Measurements from ENCODE around the gene DUT.
"Not testable (repeated sequence)": the region's sequence is repeated elsewhere in the genome, so short reads cannot be mapped to it uniquely, and the experiment has no call there.

The DUT gene

DNA sequence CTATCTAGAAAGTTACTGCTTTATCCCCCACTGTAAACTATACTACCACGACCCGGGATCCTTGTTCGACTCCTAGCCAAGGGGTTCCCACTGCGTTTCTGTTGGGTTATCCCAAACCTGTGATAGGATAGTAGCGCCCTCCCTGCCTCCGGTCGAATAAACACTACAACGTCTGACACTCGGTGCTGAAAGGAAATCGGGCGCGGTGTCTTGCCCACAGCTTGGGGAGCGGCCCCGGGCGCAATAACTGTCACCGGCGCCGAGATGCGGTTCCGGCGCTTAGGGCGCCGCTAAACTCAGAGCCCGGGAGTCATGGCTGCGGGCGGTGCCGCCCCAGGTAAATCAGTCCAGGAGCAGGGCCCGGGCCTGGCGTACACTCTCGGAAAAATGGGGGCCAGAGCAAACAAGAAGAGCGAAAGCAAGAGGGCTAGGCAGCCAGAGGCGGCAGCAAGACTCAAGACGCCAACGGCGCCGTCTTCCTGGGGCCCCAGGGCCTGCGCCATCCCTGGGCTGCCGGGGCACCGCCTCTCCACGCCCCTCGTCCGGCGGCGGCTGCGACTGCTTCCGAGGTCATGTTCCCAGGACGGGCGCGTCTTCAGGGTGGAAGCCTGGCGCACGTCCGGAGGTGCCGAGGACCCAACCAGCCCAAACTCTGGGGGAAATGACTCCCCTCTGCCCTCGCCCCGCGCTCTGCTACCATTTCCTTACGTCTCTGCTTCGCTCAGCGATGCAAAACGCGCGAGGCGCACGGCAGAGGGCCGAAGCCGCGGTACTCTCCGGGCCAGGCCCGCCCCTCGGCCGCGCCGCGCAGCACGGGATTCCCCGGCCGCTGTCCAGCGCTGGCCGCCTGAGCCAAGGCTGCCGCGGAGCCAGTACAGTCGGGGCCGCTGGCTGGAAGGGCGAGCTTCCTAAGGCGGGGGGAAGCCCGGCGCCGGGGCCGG, at the start of gene DUT:
Gene DUT (plus strand): TSS at position 575 of the 941 bp plus-strand sequence. CDS start 87 bp downstream, at position 662.
- peak; percentile 28 to 73 (median 54) for DNase-seq (ENCODE audit: low read depth in 3 of 3, low spot score in 1 of 3)

DNA sequence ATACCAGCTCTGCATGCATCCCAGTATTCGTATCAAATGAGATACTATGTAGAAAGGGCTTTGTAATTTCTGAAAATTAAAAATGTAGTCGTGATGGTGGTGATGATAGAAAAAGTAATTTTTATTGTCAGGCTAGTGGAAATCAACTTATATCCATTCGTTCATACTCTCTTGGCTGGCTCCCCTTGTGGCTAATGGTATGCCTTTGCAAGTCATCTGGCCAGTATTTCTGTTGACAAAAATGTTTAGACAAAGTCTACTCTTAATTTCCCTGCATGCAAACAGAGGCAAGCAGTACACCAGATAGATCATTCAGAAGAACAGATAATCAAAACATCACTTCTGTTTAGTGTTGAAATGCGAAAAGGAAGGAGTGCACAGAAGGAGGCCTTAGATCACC, 49.6 kb upstream of the DUT start:
- no peak for DNase-seq (ENCODE audit: low read depth in 3 of 3, low spot score in 1 of 3)

DNA sequence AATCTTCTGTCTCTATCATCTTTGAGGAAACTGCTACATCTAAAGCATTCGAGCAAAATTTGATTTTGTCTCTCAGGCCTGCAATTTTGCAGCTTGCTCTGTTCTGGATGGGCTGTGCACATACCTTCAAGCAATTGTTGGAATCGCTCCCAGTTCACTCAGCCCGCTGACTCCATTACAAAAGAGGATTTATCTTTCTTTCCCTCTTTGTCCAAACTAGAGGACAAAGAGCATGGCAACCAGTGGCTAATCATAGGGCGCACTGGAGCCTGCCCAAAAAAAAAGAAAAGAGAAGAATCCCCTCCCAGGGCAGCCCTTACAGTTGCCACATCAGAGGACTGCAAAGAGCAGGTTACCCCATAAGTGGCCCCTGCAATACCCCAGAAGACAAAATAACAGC, 49.0 kb upstream of the DUT start:
- no peak for DNase-seq (ENCODE audit: low read depth in 3 of 3, low spot score in 1 of 3)

DNA sequence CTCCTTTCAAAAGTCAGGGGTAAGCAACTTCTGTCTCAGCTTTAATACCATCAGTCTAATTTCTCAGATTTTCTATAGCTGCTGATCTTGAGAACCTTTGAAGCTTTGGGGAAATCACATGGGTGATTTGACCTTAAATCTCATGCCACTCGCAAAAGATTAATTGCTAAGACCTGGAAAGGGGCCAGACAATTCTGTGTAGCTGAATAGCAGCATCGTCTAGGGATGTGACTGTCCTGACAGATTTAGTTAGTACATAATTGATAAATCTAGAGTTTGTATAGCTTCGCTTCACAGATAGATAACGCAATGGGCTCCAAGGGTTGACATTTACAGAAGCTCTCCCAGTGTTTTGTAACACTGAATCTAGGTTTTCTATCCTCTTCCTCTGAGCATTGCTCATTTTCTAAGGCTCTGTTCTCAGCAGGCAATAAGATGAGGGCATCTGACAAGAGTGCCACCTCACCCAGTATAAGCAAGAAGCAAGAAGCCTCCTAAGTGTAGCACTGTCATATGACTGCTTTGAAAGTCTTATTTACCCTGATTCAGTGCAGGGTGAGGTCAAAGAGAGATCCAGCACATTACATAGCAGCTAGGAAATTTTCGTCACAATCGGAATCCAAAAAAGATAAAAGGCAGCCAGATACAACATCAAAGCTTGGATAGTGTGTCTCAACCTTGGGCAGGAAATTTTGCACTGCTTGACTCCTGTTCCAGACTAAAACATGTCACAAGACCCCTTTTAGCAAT, 47.7 kb upstream of the DUT start:
- no peak for DNase-seq (ENCODE audit: low read depth in 3 of 3, low spot score in 1 of 3)

DNA sequence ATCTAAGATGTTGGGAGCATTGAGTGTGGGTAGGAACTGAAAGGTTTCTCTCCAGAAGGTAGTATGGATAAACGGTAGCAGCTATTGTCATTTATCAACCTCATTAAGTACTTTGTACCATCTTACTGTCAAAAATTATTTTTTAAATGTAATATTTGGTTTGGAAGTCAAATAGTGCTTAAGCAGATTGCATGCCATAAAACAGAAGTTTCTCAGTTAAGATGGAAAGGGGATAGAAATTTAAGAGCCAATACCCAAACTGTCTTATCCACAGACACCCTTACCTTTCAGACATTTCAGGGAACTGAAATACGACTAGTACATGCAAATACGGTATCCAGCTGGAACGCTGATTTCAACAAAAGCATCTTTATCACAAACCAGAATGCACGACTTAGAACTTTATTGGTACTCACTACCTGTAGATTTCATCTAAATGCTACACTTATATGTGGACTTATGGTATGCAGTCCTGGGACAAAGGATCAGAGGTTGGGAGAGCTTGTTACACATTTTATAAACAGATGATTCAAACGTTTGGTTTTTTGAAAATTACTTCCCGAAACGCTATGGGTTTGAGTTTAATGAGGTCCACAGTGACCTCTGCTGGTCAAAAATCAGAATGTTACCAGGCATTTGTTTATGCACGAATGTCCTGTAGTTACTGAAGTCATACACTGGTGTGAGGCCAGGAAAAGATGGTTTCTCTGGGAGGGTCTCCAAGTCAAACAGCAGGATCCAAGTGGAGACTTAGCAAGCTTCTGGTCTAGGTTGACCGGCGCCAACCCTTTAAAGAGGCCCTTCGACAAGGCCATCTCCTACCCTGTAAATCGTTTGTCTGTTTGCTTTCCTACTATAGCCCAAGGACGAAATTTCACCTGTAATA, 45.7 kb upstream of the DUT start:
- peak in 1 of 3 donors; percentile 1 for DNase-seq (ENCODE audit: low read depth in 3 of 3, low spot score in 1 of 3)

DNA sequence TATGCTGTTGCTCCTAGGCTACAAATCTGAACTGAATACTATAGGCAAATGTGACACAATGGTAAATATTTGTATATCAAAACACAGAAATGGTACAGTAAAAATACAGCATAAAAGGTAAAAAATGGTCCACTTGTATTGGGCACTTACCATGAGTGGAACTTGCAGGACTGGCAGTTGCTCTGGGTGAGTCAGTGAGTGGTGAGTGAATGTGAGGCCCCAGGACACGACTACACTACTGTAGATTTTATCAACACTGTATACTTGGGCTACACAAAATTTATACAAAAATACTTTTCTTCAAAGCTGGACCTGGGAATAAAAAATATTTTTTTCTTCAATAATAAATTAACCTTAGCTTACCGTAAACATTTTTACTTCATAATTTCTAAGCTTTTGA, 41.6 kb upstream of the DUT start:
- no peak for DNase-seq (ENCODE audit: low read depth in 3 of 3, low spot score in 1 of 3)

DNA sequence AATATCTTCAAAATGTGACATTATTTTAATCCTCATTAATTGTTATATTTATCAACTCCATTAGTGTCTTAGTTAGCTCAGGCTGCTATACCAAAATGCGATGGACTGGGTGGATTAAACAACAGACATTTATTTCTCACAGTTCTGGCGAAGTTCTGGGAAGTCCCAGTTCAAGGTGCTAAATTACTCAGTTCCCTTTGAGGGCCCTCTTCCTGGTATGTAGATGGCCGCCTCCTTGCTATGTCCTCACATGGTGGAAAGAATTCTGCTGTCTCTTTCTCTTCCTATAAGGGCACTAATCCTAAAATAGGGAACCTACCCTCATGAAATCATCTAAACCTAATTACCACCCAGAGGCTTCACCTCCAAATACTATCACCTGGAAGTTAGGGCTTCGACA, 38.8 kb upstream of the DUT start:
- DNase-seq (ENCODE audit: low read depth in 3 of 3, low spot score in 1 of 3), result no peak

DNA sequence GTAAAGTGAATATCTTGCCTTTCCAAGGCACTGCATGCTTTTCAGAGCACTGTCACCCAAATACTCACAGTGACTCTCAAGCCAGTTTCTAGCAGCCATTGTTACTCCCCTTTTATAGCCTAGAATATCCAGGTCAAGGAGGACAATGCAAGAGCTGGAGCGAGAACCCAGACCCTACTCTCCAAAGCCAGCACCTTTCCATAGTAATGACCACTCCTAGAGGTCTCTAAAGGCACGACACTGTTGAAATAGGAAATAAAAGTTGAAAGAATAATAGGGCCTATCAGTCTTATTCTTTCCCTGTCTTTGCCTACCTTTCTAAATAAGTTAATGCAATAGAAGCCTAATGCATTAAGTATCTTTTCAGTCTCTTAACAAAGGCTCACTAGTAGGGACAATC, 33.6 kb upstream of the DUT start:
- no peak for DNase-seq (ENCODE audit: low read depth in 3 of 3, low spot score in 1 of 3)

DNA sequence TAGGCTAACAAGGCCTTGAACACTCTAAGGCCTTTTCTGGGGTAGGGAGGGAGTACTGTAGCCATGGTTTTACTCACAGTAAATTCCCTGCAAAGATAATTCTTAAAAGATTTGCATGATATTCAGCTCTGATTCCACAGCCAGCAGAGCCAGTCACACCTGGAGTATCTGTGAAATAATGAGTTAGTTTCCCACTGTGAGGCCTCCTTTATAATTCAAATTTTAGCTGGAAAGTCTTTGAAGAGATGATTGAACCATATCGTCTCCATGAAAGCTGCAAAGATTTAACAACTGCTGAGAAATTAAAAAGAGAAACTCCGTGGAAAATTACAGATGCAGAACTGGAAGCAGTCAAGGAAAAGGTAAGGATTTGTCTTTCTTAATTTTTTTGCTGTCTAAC, 32.3 kb upstream of the DUT start:
- no peak for DNase-seq (ENCODE audit: low read depth in 3 of 3, low spot score in 1 of 3)

DNA sequence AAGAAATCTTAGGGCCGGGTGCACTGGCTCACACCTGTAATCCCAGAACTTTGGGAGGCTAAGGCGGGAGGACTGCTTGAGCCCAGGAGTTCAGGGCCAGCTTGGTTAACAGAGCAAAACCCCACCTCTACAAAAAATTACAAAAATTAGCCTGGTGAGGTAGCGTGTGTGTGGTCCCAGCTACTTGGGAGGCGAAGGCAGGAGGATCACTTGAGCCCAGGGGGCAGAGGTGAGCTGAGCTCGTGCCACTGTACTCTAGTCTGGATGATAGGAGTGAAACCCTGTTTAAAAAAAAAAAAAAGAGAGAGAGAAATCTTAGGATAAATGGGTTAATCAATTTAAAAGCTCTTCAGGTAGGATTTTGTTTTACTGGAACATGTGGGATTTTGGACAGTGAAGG, 31.2 kb upstream of the DUT start:
- no peak for DNase-seq (ENCODE audit: low read depth in 3 of 3, low spot score in 1 of 3)

DNA sequence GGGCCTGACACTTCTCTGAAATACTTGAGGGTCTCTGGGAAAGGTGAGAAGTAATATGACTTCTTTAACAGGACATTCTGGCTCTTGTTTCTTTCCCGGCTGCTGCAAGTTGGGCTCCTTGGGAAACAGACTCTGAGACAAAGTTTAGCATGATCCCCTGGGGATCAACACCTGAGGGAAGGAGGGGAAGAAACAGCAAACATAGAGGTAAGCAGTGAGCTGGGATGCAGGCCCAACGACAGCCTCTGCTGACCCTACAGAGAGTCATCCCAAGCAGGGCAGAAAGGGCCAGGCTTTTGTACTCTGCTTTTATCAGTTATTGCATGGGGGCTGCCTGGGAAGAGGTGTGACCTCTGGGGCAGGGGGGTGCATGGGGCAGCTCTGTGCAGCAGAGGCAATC, 26.8 kb upstream of the DUT start:
- DNase-seq (ENCODE audit: low read depth in 3 of 3, low spot score in 1 of 3), result no peak

DNA sequence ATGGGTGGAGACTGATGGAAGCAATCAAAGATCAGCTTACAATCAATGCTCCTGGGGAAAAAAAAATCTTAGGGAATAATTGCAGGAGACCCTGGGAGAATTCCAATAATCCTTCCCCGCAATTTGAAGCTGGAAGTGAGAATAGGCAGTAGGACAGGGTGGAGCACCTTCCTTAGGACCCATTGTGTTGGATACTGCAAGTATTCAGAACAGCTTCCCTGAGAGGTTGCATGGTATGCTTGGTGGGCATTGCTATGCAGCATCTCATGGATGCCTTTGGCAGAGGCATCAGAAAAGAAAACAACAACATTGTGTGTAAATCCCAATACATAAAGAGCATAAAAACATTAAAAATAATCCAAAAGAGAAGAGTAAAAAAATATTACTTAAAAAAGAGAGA, 24.6 kb upstream of the DUT start:
- no peak for DNase-seq (ENCODE audit: low read depth in 3 of 3, low spot score in 1 of 3)

DNA sequence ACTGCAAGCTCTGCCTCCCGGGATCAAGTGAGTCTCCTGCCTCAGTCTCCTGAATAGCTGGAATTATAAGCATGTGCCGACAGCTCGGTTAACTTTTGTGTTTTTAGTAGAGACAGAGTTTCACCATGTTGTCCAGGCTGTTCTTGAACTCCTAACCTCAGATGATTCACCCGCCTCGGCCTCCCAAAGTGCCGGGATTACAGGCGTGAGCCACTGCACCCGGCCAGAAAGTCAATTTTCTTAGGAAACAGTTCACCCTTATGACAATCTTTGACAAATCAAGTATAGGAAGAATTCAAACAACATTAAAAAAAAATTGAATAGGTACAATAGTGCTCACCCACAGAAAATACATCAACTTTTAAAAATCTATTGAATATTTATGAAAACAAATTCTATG, 23.6 kb upstream of the DUT start:
- no peak for DNase-seq (ENCODE audit: low read depth in 3 of 3, low spot score in 1 of 3)

DNA sequence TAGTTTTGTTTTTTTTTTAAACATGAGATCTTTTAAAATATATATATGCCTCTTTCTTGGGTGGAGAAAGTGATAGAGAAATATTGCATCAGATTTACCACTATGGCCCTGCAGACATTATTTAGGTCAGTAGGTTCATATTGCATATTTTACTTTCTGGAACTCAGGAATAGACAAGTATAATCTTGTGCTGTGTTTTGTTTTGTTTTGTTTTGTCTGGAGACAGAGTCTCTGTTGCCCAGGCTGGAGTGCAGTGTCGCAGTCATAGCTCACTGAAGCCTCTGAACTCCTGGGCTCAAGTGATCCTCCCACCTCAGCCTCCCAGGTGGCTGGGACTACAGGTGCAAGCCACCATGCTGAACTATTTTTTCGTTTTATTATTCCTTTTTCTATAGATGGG, 21.5 kb upstream of the DUT start:
- no peak for DNase-seq (ENCODE audit: low read depth in 3 of 3, low spot score in 1 of 3)

DNA sequence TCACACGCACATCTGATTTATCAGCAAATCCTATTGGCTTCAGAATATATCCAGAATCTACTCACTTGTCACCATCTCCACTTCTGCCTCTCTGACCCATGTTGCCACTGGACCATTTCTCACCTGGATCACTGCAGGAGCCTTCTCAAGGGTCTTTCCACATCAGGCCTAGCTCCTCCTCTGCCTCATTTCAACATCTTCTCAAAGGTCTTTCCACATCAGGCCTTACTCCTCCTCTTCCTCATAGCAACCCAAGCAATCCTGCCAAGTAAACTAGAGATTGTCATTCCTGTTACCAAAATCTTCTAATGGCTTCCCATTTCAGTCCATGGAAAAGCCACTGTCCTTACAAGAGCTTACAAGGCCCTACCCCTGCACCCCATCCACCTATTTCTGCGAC, 18.0 kb upstream of the DUT start:
- DNase-seq (ENCODE audit: low read depth in 3 of 3, low spot score in 1 of 3), result no peak

DNA sequence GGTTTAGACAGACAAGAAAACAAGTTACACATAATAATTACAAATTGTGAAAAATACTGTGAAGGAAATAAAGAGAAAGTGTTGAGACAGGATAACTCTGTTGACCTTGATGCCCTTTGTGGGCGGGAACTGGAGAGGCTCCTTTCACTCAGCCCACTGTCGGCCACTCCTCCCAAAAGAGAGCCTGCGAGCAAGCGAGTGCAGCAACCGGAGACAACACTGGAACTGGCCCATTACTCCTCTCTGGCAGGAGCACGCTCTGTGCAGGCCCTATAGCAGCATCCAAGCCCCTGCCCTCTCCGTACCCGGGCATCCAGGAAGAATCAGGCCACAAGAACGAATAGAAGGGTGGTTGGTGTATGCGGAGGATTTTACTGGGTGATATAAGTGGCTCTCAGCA, 16.2 kb upstream of the DUT start:
- no peak for DNase-seq (ENCODE audit: low read depth in 3 of 3, low spot score in 1 of 3)

DNA sequence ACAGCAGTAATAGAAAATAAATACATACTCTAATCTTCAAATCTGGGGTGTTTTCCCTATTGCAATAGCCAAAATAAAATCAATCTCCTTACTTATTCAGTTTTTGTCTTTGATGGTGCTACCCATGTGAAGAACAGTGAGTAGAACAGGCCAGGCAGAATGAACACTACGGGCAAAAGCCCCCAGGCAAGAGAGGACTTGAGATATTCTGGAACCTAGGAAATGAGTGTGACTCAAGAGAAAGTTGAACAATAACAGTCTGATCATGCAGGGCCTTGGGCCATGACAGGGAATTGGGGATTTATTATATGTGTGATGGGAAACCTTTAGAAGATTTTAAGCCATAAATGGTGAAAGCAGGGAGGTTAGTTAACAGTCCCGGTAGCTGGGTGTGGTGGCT, 14.0 kb upstream of the DUT start:
- no peak for DNase-seq (ENCODE audit: low read depth in 3 of 3, low spot score in 1 of 3)

DNA sequence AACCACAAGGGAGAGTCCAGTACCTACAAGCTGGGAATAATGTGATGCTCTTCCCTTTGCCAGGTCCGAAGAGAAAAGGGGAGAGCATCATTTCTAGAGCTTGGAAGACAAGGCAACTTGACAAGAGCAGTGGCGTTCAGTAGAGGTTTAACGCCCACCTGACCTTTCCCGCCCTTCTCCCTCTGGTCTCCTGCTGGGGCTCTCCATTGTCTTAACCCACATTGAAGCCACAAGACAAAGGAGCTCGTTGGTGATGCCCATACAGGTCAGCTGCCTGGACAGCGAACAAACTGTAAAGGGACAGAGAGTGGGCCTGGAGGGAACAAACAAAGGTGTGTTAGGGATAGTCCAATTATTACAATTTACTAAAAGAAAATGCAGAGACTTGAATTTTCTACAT, 13.1 kb upstream of the DUT start:
- DNase-seq (ENCODE audit: low read depth in 3 of 3, low spot score in 1 of 3), result no peak

DNA sequence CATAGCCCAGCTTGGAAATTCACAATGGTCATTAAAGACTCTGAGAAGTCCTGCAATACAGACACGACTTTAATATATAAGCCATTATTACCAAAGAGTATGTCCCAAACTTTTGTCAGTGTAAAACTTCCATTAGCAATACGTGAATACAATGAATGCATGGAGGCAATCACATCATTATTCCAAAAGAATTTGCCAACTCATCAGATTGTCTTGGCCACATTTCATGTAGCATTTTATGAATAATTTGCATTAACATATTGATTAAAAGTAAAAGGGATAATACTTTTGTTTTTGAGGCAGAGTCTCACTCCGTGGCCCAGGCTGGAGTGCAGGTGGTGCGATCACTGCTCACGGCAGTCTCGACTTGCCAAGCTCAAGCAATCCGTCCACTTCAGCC, 7.9 kb upstream of the DUT start:
- no peak for DNase-seq (ENCODE audit: low read depth in 3 of 3, low spot score in 1 of 3)

DNA sequence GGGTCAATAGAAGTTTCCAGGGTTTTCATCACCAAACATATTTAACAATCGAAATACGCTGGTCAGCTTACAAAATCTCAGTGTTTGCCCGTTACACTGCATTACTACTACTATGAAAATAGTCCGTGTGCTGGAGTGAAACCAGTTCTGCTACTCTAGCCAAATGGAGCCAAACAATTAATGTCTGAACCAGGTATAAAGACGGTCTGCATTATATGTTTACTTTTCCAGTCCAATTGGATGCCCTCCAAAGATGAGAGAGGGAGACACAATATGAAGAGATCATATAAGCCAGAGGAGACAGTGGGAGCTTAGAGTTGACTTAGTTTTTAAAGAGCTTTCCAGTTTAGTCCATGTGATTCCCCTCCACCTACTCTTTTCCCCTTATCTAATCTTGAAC, 6.3 kb upstream of the DUT start:
- DNase-seq (ENCODE audit: low read depth in 3 of 3, low spot score in 1 of 3), result no peak

DNA sequence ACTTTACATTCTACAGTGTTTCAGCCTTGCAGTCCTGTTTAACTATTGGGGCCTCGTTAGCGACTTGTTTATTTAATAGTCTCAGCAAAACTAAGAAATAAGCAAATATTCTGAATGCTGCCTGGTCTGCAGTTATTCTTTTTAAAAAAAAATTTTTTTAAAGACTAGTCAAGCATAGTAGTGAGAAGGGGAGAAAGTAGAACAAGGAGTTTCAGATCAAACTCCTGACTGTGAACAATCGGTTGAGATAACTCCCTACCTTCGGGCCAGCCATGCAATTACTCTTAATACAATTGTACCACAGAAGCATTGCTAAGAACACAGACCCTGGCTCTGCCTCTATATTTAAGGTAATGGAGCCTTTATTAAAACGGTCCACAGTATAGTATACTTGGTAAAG, 5.8 kb upstream of the DUT start:
- DNase-seq (ENCODE audit: low read depth in 3 of 3, low spot score in 1 of 3), result no peak

DNA sequence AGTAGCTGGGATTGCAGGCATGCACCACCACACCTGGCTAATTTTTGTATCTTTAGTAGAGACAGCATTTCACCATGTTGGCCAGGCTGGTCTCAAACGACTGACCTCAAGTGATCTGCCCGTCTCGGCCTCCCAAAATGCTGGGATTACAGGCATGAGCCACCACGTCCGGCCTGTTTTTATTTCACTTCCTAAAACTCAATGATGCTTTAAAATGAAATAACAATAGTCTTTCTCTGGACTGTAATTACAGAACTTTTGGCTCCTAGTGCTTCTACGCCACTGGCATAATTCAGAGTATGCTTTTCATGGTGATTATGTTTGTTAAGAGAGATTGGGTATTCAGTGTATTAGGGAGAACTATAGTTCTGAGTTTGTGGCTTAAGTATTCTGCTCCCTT, 5.0 kb upstream of the DUT start:
- DNase-seq (ENCODE audit: low read depth in 3 of 3, low spot score in 1 of 3), result not testable (repeated sequence)

All from stimulated activated CD4-positive, alpha-beta T cell treated with anti-CD3 and anti-CD28 coated beads, TNF-alpha, amount 100 ng/mL, for 1 hour (primary cell).